PC-3 (cell line): ENCODE results near the gene RAB40C. TPM values are rescaled to one million over a fixed set of nuclear protein-coding genes. Genes with fewer than 3 reads are reported as not detected.

Experiments
- ATAC-seq: fragments of 200-7000 bp; cut with Tn5 transposase; 2 replicates; pipeline ENCODE4 v1.9.1; 2020; ENCODE audit warnings: mild to moderate bottlenecking, moderate library complexity
- BruUV-seq: library from RNA; stranded (reverse); fragments of 400-500 nt; replicated peaks from 2 replicates; lab custom pipeline; 2021; lab: Mats Ljungman, UMichigan
- CTCF ChIA-PET: fragments of 300-600 bp; sonication (Branson Sonifier 250); formaldehyde crosslinking; loops from one replicate; lab custom pipeline; 2022; ENCODE audit warnings: antibody characterized with exemption; lab: Charles Lee
- POLR2A ChIA-PET: fragments of 300-600 bp; sonication (Branson Sonifier 250); formaldehyde crosslinking; loops from one replicate; lab custom pipeline; 2022; ENCODE audit warnings: antibody characterized with exemption; ENCODE audit not compliant: unreplicated experiment; lab: Charles Lee
- DNase-seq: peaks from one replicate; pipeline ENCODE4 v3.0.0-alpha.2; 2015
- H2AFZ ChIP-seq: fragments of 300-600 bp; sonication (generic); 2 replicates; pipeline ENCODE4 v1.6.0; 2016; ENCODE audit warnings: antibody characterized with exemption, low read length
- H3F3A ChIP-seq: fragments of 300-600 bp; sonication (generic); one replicate; pipeline ENCODE4 v1.6.0; 2017; ENCODE audit warnings: antibody characterized with exemption, low read length, control low read depth, mild to moderate bottlenecking; ENCODE audit not compliant: unreplicated experiment
- H3K27ac ChIP-seq: fragments of 300-600 bp; sonication (generic); 2 replicates; pipeline ENCODE4 v1.5.1; 2016; ENCODE audit warnings: mild to moderate bottlenecking, low read length
- H3K27me3 ChIP-seq: fragments of 300-600 bp; sonication (generic); 2 replicates; pipeline ENCODE4 v1.6.1; 2016; ENCODE audit warnings: low read length, mixed read lengths
- H3K36me3 ChIP-seq: fragments of 300-600 bp; sonication (generic); 2 replicates; pipeline ENCODE4 v1.6.1; 2016; ENCODE audit warnings: low read depth, mixed run types, low read length, mixed read lengths
- H3K4me1 ChIP-seq: fragments of 300-600 bp; sonication (generic); 2 replicates; pipeline ENCODE4 v1.5.1; 2016; ENCODE audit warnings: low read length; ENCODE audit not compliant: insufficient read depth
- H3K4me2 ChIP-seq: fragments of 300-600 bp; sonication (generic); 2 replicates; pipeline ENCODE4 v1.6.0; 2016; ENCODE audit warnings: low read length
- H3K4me3 ChIP-seq: fragments of 300-600 bp; sonication (generic); 2 replicates; pipeline ENCODE4 v1.5.1; 2016; ENCODE audit warnings: mild to moderate bottlenecking, low read length, mixed read lengths
- H3K79me2 ChIP-seq: fragments of 300-600 bp; sonication (generic); 2 replicates; pipeline ENCODE4 v1.6.1; 2017; ENCODE audit warnings: low read length, mixed read lengths
- H3K9ac ChIP-seq: fragments of 300-600 bp; sonication (generic); 2 replicates; pipeline ENCODE4 v1.6.0; 2016; ENCODE audit warnings: mild to moderate bottlenecking, low read length
- H3K9me2 ChIP-seq: fragments of 300-600 bp; sonication (generic); replicated peaks from 2 replicates; pipeline ENCODE4 v1.6.1; 2016; ENCODE audit warnings: mixed run types, low read length, mixed read lengths
- H3K9me3 ChIP-seq: fragments of 300-600 bp; sonication (generic); 2 replicates; pipeline ENCODE4 v1.6.1; 2016; ENCODE audit warnings: low read length, mixed read lengths
- H4K20me1 ChIP-seq: fragments of 300-600 bp; sonication (generic); 2 replicates; pipeline ENCODE4 v1.6.1; 2016; ENCODE audit warnings: low read length, mixed read lengths
- EZH2 ChIP-seq: fragments of 300-600 bp; sonication (generic); IDR thresholded peaks from one replicate; pipeline ENCODE4 v1.6.1; 2017; ENCODE audit warnings: antibody characterized with exemption, mild to moderate bottlenecking, low read length; ENCODE audit not compliant: unreplicated experiment
- EZH2phosphoT487 ChIP-seq: fragments of 300-600 bp; sonication (generic); IDR thresholded peaks from 2 replicates; pipeline ENCODE4 v1.6.1; 2018; ENCODE audit warnings: mild to moderate bottlenecking, antibody characterized with exemption, low read length, borderline replicate concordance
- intact Hi-C: fragments of 100-400 bp; cut with micrococcal nuclease; formaldehyde crosslinking; loops from 2 replicates; pipeline ENCODE4 v1.9.0; 2023
- total RNA-seq: library from RNA; depleted of rRNA; stranded (reverse); fragments of >200 nt; gene quantifications from 2 replicates; pipeline ENCODE4 v1.2.3, GENCODE V29; 2014
- TF ChIP-seq, protein P1 (sequence below): fragments of 300-600 bp; sonication (generic); conservative IDR thresholded peaks from 2 replicates; pipeline ENCODE4 v1.5.1; 2017; ENCODE audit warnings: antibody characterized with exemption, low read depth, mild to moderate bottlenecking, low read length

RAB40C gene
- total RNA-seq, 1 experiment from 2014 or later = 19.5 TPM

- Histone ChIP-seq H3K9me3 (no peaks in the 10 kb centered on the region), H3K9ac (no peak overlapping the region), H3K4me3 (no peak overlapping the region; the same call in 1 of the 2 replicates), H3K4me1 (peaks cover 6% of the 10 kb centered on the region; the same call in 1 of the 2 replicates), H3K36me3 (no peaks in the 10 kb centered on the region), H3K9me2 (no peaks in the 10 kb centered on the region), H3F3A (no peaks in the 10 kb centered on the region), H3K27ac (no peak overlapping the region), H4K20me1 (no peaks in the 10 kb centered on the region), H3K79me2 (peaks cover 12% of the 10 kb centered on the region), H3K4me2 (peak overlapping the region; percentile 80), H3K27me3 (no peaks in the 10 kb centered on the region), H2AFZ (no peak overlapping the region)
- TF ChIP-seq, protein P1, sequence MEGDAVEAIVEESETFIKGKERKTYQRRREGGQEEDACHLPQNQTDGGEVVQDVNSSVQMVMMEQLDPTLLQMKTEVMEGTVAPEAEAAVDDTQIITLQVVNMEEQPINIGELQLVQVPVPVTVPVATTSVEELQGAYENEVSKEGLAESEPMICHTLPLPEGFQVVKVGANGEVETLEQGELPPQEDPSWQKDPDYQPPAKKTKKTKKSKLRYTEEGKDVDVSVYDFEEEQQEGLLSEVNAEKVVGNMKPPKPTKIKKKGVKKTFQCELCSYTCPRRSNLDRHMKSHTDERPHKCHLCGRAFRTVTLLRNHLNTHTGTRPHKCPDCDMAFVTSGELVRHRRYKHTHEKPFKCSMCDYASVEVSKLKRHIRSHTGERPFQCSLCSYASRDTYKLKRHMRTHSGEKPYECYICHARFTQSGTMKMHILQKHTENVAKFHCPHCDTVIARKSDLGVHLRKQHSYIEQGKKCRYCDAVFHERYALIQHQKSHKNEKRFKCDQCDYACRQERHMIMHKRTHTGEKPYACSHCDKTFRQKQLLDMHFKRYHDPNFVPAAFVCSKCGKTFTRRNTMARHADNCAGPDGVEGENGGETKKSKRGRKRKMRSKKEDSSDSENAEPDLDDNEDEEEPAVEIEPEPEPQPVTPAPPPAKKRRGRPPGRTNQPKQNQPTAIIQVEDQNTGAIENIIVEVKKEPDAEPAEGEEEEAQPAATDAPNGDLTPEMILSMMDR = no peak
- TF ChIP-seq EZH2 (no peak), EZH2phosphoT487 (no peak)
- DNase-seq = no peak
- intact Hi-C loops = no loop called here
- peak; percentile 35; the same call in 1 of the 2 replicates for ATAC-seq
- ChIA-PET POLR2A (no interaction called here), CTCF (no interaction called here)
- no TSS peak for BruUV-seq
Measured at GRCh38 chr16:568401-569258, 21.2 kb upstream of the RAB40C start.

GRCh38 chr16:569445-570254 is 20.2 kb upstream of the RAB40C start, which contains the start of gene PIGQ:
TSS of gene PIGQ (plus strand) at chr16:569968. CDS start at chr16:574075, 4,107 bp downstream.
- BruUV-seq = TSS peak; percentile 57
- Histone ChIP-seq H3F3A (no peaks in the 10 kb centered on the region), H3K27me3 (no peaks in the 10 kb centered on the region), H3K27ac (no peak within 1 kb of the TSS), H3K4me1 (peaks cover 6% of the 10 kb centered on the region; the same call in 1 of the 2 replicates), H3K9me2 (no peaks in the 10 kb centered on the region), H4K20me1 (no peaks in the 10 kb centered on the region), H3K36me3 (no peaks in the 10 kb centered on the region), H3K4me3 (peak within 1 kb of the TSS; percentile 87), H3K4me2 (peak within 1 kb of the TSS; percentile 84), H3K9ac (peak within 1 kb of the TSS; percentile 77), H2AFZ (peak within 1 kb of the TSS; percentile 75), H3K79me2 (peaks cover 12% of the 10 kb centered on the region), H3K9me3 (no peaks in the 10 kb centered on the region)
- DNase-seq (peak; percentile 48), ATAC-seq (peak; percentile 69)
- CTCF ChIA-PET = no interaction called here
- TF ChIP-seq, protein P1 = no peak
- TF ChIP-seq EZH2 = no peak
- no peak for TF ChIP-seq EZH2phosphoT487
- intact Hi-C loops = no loop called here
- POLR2A ChIA-PET = no interaction called here
